Epithelial cell of esophagus (primary cell): ENCODE data around the gene ZBTB3.
"Not testable (repeated sequence)": the region's sequence is repeated elsewhere in the genome, so short reads cannot be mapped to it uniquely, and the experiment has no call there.

ENCODE experiments used
- DNase-seq: peaks from one replicate; pipeline ENCODE4 v3.0.0; 2010; ENCODE audit warnings: low read depth
- H3K4me3 ChIP-seq: 2 replicates; pipeline ENCODE4 v1.5.1; 2011; ENCODE audit warnings: mild to moderate bottlenecking, low read length, control low read depth
- TF ChIP-seq, protein P1 (sequence below): IDR thresholded peaks from 2 replicates; pipeline ENCODE4 v1.5.1; 2011; ENCODE audit warnings: low read depth, mild to moderate bottlenecking, low read length, control low read depth, inconsistent platforms; ENCODE audit not compliant: insufficient read depth; ENCODE audit errors: missing control alignments

ZBTB3 gene

DNA sequence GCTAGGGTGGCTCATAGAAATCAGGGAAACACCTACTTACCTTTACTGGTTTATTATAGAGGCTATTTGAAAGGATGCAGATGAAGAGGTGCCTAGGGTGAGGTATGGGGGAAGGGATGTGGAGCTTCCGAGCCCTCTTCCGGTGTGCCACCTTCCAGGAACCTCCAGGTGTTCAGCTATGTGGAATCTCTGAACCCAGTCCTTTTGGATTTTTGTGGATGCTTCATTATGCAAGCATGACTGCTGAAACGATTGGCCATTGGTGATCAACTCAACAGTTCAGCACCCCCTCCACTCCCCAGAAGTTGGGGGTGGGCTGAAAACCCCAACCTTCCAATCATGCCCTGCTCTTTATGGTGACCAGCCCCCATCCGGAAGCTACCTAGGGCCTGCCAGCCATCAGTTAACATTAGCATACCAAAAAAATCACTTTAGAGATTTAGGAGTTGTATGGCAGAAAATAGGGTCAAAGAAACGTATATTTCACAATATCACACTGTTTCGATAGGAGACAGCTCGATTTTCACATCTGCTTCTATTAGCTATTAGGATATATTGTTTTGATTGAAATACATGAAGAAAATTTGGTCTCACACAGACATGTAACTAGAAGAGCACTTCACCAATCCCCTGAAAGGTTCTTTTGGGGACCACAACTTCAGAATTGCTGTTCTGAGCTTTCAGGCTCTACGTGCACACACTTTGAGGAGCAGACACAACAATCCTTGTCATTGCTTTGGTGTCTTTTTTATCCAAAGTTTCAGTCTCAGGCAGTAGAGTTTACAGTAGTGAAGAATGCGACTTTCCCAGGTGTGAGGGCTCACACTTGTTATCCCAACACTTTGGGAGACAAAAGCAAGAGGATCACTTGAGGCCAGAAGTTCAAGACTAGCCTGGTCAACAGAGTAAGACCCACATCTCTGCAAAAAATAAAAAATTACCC lies 4.2 kb upstream of the ZBTB3 start:
- no peak overlapping the region for H3K4me3 ChIP-seq
- TF ChIP-seq, protein P1, sequence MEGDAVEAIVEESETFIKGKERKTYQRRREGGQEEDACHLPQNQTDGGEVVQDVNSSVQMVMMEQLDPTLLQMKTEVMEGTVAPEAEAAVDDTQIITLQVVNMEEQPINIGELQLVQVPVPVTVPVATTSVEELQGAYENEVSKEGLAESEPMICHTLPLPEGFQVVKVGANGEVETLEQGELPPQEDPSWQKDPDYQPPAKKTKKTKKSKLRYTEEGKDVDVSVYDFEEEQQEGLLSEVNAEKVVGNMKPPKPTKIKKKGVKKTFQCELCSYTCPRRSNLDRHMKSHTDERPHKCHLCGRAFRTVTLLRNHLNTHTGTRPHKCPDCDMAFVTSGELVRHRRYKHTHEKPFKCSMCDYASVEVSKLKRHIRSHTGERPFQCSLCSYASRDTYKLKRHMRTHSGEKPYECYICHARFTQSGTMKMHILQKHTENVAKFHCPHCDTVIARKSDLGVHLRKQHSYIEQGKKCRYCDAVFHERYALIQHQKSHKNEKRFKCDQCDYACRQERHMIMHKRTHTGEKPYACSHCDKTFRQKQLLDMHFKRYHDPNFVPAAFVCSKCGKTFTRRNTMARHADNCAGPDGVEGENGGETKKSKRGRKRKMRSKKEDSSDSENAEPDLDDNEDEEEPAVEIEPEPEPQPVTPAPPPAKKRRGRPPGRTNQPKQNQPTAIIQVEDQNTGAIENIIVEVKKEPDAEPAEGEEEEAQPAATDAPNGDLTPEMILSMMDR, result no peak
- no peak for DNase-seq

DNA sequence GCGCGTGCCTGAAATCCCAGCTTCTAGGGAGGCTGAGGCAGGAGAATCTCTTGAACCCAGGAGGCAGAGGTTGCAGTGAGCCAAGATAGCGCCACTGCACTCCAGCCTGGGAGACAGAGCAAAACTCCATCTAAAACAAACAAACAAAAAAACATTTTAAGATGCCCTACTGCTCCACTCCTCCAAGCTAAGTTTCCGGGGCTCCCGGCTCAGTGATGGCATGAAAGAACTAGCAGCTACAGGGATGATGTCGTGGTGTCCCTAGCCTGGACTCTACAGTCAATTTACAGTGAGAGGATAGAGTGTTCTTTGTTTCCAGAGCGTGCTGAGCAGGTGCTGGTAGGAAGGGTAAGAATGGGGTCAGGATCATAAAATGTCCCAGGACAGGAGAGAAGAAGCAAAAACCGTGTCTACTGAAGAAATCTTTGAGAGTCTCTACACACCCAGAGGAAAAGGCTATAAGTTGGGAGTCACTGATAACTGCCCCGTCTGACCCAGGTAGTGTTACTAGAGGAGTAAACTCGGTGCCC lies 1.2 kb upstream of the ZBTB3 start:
- no peak for DNase-seq
- TF ChIP-seq, protein P1, result no peak
- H3K4me3 ChIP-seq, result no peak overlapping the region

DNA sequence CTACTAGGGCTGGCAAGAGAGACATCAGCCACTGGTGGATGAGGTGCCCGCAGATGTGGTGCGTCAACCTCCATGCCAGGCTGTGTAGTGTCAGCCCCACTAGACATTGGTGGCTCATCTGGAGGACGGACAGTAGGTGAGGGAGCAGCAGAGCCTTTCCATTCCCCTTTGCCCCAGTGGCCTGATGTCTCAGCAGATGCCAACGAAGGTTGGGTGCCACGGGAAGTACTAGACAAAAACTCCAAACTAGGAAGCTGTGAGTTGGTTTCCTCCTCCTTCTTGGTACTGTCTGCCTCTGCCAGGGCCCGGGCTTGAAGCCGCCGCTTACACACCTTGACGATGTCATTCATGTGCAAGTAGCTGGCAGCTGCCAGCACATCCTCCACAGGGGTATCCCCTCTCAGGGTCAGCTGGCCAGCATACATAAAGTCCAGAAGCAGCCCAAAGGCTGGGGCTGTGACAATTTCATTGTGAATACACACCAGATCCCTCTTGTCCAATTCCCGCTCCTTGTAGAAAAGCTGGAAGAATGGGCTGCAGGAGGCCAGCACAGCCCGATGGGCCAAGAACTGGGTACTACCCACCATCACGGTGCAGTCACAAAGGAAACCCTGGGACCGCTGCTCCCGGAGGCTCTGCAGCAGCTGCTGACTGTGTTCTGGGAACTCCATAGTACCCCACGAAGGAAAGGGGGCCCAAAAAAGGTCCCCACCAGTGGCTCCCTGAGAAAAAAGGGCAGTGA lies 795 bp downstream of the ZBTB3 start:
- TF ChIP-seq, protein P1, result no peak
- no peak for DNase-seq
- H3K4me3 ChIP-seq, result peak overlapping the region; percentile 95

DNA sequence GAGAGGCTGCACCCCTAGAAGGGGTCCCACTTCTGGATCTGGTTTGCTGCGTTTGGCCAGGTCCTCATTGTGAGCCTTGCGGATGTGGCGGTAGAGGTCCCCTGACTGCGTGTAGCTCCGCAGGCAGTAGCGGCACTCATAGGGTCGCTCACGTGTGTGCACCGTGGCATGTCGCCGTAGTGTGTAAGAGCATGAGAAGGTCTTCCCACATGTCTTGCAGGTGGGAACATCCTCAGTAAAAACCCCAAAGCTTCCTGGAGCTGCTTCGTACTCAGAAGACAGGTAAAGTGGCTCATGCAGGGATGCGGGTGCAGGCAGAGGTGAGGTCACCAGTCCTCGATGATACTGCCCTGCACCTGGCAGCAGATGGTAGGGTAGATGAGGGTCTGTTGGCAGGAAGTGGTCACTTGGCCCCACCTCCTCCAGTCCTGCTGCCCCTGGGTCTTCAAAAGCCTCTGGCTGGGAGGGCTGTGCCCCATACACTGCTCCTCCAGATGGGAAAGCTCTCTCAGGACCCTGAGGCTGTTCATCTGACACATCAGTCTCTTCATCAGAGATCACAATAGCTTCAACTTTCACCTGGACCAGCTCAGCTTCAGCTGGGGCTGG lies 1.7 kb downstream of the ZBTB3 start:
- H3K4me3 ChIP-seq, result no peak overlapping the region
- no peak for DNase-seq
- TF ChIP-seq, protein P1, result no peak

DNA sequence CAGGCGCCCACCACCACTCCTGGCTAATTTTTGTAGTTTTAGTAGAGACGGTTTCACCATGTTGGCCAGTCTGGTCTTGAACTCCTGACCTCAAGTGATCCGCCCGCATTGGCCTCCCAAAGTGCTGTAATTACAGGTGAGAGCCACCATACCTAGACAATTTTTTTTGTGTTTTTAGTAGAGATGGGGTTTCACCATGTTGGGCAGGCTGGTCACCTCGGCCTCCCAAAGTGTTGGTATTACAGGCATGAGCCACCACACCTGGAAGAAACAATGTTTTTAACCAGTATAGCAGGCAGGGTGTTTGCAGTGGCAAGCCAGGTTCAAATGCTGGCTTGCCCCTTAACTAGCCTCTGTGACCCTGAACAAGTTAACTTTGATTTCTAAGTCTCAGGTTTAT lies 4.0 kb downstream of the ZBTB3 start:
- H3K4me3 ChIP-seq, DNase-seq: not testable (repeated sequence)

DNA sequence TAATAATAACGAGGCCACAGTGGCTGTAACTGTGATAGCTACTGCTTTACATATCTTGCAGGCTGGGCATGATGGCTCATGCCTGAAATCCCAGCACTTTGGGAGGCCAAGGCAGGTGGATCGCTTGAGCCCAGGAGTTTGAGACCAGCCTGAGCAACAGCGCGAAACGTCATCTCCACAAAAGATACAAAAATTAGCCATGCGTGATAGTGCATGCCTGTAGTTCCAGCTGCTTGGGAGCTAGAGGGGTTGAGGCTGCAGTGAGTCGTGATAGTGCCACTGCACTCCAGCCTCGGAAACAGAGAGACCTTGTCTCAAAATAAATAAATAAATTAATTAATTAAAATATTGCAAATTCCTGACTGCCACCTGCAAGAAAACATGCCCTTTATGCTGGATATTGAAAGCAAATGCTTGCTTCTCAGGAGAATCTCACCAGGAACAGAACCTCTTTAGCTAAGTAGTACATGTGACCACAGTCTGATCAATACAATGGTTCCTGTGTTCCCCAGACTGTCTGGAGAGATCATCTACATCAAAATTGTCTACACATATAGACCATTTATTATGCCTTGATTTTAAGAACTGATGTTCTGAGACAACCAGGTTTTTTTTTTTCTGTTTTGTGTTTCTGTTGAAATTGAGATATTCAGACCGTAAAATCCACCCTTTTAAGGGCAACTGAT lies 6.3 kb downstream of the ZBTB3 start:
- TF ChIP-seq, protein P1, result no peak
- no peak overlapping the region for H3K4me3 ChIP-seq
- DNase-seq, result no peak

DNA sequence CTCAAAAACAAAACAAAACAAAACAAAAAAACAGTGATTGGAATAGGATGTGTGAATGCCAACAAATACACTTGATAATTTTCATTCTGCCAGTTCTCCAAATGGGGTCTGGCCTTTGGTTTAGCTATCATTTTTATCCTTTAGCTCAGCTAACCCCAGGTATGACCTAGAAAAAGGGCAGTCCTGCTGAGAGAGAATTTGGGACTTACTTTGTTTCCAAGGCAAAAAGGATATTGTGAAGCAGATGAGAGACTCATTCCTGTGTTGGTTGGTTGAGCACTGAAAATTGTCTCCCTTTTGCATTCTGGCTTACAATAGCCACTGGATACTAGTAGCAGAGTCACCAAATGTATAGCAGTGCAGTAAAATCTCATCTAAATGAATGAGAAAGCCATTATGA lies 16.8 kb downstream of the ZBTB3 start:
- no peak overlapping the region for H3K4me3 ChIP-seq
- DNase-seq, result no peak
- TF ChIP-seq, protein P1, result no peak
